Measurements from ENCODE around the gene SLC16A4.

DNA sequence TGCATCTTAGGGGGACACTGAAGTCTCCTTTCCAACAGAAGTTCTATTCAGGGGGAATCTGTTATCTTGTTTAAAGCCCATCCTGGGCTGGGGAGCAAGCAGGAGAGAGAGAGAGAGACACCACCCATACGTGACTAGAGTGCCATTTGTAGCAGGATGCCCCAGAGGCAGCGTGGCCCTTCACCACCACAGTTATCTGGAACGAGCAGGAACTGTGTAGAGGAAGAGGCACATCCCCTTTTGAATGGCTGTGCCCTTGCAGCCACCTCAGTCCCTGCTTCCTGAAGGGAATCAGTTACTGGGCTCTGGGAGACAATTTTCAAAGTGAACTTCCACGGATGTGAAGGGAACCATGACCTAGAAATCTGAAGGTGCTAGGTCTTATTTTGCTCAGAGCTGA lies 36.0 kb upstream of the SLC16A4 start:
- TF ChIP-seq, protein P1, sequence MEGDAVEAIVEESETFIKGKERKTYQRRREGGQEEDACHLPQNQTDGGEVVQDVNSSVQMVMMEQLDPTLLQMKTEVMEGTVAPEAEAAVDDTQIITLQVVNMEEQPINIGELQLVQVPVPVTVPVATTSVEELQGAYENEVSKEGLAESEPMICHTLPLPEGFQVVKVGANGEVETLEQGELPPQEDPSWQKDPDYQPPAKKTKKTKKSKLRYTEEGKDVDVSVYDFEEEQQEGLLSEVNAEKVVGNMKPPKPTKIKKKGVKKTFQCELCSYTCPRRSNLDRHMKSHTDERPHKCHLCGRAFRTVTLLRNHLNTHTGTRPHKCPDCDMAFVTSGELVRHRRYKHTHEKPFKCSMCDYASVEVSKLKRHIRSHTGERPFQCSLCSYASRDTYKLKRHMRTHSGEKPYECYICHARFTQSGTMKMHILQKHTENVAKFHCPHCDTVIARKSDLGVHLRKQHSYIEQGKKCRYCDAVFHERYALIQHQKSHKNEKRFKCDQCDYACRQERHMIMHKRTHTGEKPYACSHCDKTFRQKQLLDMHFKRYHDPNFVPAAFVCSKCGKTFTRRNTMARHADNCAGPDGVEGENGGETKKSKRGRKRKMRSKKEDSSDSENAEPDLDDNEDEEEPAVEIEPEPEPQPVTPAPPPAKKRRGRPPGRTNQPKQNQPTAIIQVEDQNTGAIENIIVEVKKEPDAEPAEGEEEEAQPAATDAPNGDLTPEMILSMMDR (IDR thresholded peaks at IDR 0.05) = no peak
- no peak for TF ChIP-seq POLR2A (IDR thresholded peaks at IDR 0.05)

All from body of pancreas (tissue), 4 donors.